Natural killer cell treated with Interleukin-12 subunit alpha and Interleukin-12 subunit beta and Interleukin-15 and Interleukin-18, amount 100 ng/mL, for 72 hours (primary cell): ENCODE data around the gene CHCHD3. TPM values are rescaled to one million over a fixed set of nuclear protein-coding genes. Genes with fewer than 3 reads are reported as not detected.
"Not testable (repeated sequence)": the region's sequence is repeated elsewhere in the genome, so short reads cannot be mapped to it uniquely, and the experiment has no call there.

ENCODE experiments used
- ATAC-seq, 2 donors: fragments of 150-1000 bp; cut with Tn5 transposase in 1 of 2; sonication (Bioruptor Pico), chemical (Tn5 transposase) in 1 of 2; 2 replicates each; pipeline ENCODE4 v1.10.0; 2021
- DNase-seq: peaks from one replicate; pipeline ENCODE4 v3.0.0; 2022; ENCODE audit warnings: low spot score
- H3K27ac Mint-ChIP-seq, 2 donors: 1 replicate in 1 of 2; 2 replicates in 1 of 2; pipeline ENCODE4 v1.8.0; 2022; ENCODE audit warnings: mixed read lengths in 2 of 2, mild to moderate bottlenecking in 1 of 2, moderate library complexity in 1 of 2
- H3K27me3 Mint-ChIP-seq, 2 donors: 1 replicate in 1 of 2; 2 replicates in 1 of 2; pipeline ENCODE4 v1.8.0; 2022; ENCODE audit warnings: mixed read lengths in 2 of 2
- H3K36me3 Mint-ChIP-seq: one replicate; pipeline ENCODE4 v1.8.0; 2022; ENCODE audit warnings: mixed read lengths
- H3K4me1 Mint-ChIP-seq, 2 donors: 1 replicate in 1 of 2; 2 replicates in 1 of 2; pipeline ENCODE4 v1.8.0; 2022; ENCODE audit warnings: low read depth in 2 of 2, mixed read lengths in 2 of 2, mild to moderate bottlenecking in 1 of 2
- H3K4me3 Mint-ChIP-seq: one replicate; pipeline ENCODE4 v1.8.0; 2022; ENCODE audit warnings: mixed read lengths
- H3K9me3 Mint-ChIP-seq: 2 replicates; pipeline ENCODE4 v1.8.0; 2022; ENCODE audit warnings: mixed read lengths
- total RNA-seq, 2 donors: library from RNA; stranded (reverse); gene quantifications; one replicate each; pipeline ENCODE4 v1.2.3, GENCODE V29; 2022

CHCHD3 gene
- total RNA-seq, 2 donors from 2014 or later: 58.8 to 96.1 TPM

GRCh38 chr7:132999845-133000244 is 82.0 kb downstream of the CHCHD3 start:
- H3K36me3 Mint-ChIP-seq: no peaks in the 10 kb centered on the region
- H3K27ac Mint-ChIP-seq: no peak overlapping the region
- ATAC-seq (no peak), DNase-seq (no peak)
- H3K4me1 Mint-ChIP-seq: peaks cover 27 to 28% of the 10 kb centered on the region in 2 donors
- no peak overlapping the region for H3K4me3 Mint-ChIP-seq
- no peaks in the 10 kb centered on the region for H3K27me3 Mint-ChIP-seq
- no peaks in the 10 kb centered on the region for H3K9me3 Mint-ChIP-seq

DNA sequence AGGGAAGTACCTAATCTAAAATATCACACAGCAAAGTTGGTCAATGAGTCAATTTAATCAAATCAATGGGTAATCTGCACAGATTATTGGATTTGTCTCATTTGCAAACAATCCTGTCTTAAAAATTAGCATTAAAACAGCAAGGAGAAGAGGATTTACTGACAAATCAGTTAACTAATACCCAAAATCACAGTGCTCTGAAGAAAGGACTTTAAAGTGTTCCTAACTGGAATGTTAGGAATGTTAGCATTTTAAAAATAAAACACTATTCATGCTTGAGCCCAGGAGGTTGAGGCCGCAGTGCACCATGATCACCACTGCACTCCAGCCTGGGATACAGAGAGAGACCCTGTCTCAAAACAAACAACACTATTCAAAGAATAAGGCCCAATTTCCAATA is 83.1 kb downstream of the CHCHD3 start:
- ATAC-seq (no peak), DNase-seq (no peak)
- Mint-ChIP-seq H3K9me3 (no peaks in the 10 kb centered on the region), H3K36me3 (no peaks in the 10 kb centered on the region), H3K4me1 (peaks cover 26 to 28% of the 10 kb centered on the region in 2 donors), H3K4me3 (no peak overlapping the region), H3K27ac (no peak overlapping the region), H3K27me3 (no peaks in the 10 kb centered on the region)

GRCh38 chr7:132997505-132997904 is 84.4 kb downstream of the CHCHD3 start:
- DNase-seq: no peak
- H3K27ac Mint-ChIP-seq: no peak overlapping the region
- no peaks in the 10 kb centered on the region for H3K27me3 Mint-ChIP-seq
- H3K9me3 Mint-ChIP-seq: no peaks in the 10 kb centered on the region
- no peaks in the 10 kb centered on the region for H3K36me3 Mint-ChIP-seq
- H3K4me3 Mint-ChIP-seq: no peak overlapping the region
- ATAC-seq: no peak
- H3K4me1 Mint-ChIP-seq: peaks cover 19 to 23% of the 10 kb centered on the region in 2 donors

DNA sequence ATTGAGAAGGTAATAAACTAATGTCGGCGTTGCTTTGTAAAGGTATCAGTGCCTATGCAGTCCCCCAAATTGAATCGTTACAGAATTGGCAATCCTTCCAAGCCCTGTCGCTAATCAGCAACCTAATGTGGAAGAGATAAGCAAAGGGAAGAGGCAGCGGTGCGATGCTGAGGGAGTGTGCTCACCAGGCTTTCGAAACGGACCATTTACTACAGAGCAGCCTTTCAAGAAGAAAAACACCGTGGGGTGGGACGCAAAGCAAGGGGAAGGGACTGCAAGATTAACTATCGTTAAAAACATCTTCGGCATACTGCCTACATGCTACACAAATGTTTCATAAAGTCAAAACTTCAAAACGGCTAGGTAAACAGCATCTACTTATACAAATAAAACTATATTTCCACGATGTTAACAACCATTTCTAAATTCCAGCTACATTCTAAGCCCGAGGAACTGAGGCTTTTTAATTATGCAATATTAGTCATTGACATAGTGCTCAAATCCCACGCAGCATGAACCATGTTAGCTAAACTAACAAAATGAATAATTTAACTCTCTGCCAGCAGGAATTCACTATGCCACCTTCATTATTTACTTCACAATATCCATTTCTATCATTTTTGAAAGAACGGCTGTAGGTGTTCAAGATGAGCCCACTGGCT is 85.2 kb downstream of the CHCHD3 start:
- no peaks in the 10 kb centered on the region for H3K9me3 Mint-ChIP-seq
- no peak for DNase-seq
- ATAC-seq: no peak
- H3K27me3 Mint-ChIP-seq: no peaks in the 10 kb centered on the region
- H3K36me3 Mint-ChIP-seq: no peaks in the 10 kb centered on the region
- no peak overlapping the region for H3K27ac Mint-ChIP-seq
- no peak overlapping the region for H3K4me3 Mint-ChIP-seq
- peaks cover 17 to 23% of the 10 kb centered on the region in 2 donors for H3K4me1 Mint-ChIP-seq

DNA sequence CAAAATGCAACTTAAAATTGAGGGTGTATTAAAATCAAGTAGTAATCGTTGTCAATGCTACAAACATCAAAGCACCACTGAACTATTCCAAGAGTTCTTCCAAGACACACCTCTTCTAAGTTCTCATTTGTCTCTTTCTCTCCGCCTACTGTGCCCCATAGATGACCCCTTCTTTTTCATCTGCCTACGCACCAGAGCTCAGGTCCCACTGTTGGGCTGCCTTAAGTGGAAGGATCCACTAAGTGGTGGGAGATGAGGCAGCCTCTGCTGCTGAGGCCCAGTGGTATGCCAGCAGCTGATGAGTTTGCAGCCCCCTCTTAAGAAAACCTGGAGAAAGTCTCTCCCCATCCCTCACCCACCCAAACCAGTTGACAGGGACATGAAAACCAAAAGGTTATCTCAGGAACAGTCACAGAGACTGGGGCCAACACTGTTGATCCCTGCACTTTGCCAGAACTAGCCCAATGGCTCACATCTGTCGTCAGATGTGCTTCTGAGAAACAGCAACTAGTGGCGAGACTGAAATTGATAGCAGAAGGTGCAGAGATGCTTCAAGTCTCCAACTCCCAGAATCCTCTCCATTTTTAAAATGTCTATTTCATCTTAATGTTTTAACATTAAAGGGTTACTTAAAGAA is 88.4 kb downstream of the CHCHD3 start:
- H3K27me3 Mint-ChIP-seq: no peaks in the 10 kb centered on the region
- no peak overlapping the region for H3K27ac Mint-ChIP-seq
- ATAC-seq (no peak), DNase-seq (no peak)
- H3K36me3 Mint-ChIP-seq: no peaks in the 10 kb centered on the region
- H3K4me1 Mint-ChIP-seq: peaks cover 9 to 22% of the 10 kb centered on the region in 2 donors
- no peak overlapping the region for H3K4me3 Mint-ChIP-seq
- H3K9me3 Mint-ChIP-seq: no peaks in the 10 kb centered on the region

DNA sequence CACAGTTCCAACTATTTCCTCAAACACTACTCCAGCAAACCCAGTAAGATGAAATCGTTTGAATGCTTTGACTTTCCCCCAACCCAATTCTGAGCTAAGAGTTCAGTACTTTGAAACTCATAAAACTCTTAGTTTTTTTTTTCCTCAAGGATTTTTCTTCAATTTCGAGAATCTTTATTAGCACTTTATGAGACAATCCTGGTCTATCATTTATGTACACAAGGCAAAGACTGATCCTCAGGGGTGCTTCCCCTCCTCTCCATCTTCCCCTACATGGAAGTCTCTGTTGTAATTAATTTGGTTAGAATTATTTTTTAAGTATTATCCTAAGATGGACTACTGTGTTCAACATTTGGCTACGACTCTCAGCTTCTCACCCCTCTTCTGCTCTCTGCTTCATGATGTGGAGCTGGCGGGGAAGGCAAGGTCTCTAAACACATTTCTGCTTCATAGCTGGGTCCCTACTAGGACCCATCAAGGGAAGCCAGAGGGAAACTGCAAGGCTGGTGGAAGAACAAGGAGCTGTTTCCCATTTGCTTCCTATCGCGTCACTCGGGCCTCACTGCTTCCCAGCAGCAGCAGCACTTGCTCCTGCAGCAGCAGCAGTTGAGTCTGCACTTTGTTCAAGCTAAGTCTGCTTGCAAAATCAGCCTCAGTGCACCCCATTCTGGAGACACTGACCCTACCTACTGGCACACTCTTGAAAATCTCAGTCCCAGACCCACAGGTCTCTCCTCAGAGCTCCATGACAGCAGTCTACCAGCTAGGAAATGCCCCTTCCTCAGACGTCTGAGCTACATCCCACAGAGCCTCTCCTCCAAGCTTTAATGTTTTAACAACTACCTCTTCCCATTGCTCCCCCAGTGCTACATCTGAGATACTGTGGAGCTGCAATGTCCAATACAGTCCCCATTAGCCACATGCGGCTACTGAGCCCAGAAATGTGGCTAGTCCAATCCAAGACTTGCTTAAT is 90.0 kb downstream of the CHCHD3 start:
- H3K4me3 Mint-ChIP-seq: no peak overlapping the region
- peaks cover 6 to 26% of the 10 kb centered on the region in 2 donors for H3K4me1 Mint-ChIP-seq
- no peaks in the 10 kb centered on the region for H3K27me3 Mint-ChIP-seq
- H3K9me3 Mint-ChIP-seq: no peaks in the 10 kb centered on the region
- DNase-seq (no peak), ATAC-seq (no peak)
- H3K27ac Mint-ChIP-seq: no peak overlapping the region
- no peaks in the 10 kb centered on the region for H3K36me3 Mint-ChIP-seq

DNA sequence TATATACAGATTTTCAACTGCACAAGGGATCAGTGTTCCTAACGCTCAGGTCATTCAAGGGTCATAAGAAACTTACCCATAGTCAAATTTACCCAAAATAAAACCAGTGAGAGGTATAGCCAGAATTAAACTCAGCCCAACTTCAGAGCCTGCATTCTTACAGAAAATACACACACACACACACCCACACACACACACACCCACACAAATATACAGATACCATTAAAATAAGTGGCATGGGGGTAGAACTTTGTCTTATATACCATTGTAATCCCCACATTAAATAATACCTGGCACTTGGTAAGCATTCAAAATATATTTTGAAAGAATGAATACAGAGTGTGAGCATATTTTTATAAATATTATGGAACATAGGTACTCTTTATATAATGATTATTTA is 93.8 kb downstream of the CHCHD3 start:
- H3K36me3 Mint-ChIP-seq: no peaks in the 10 kb centered on the region
- DNase-seq (no peak), ATAC-seq (no peak)
- no peaks in the 10 kb centered on the region for H3K9me3 Mint-ChIP-seq
- no peak overlapping the region for H3K4me3 Mint-ChIP-seq
- H3K4me1 Mint-ChIP-seq: peaks cover 0 to 16% of the 10 kb centered on the region in 2 donors
- H3K27me3 Mint-ChIP-seq: no peaks in the 10 kb centered on the region
- no peak overlapping the region for H3K27ac Mint-ChIP-seq

GRCh38 chr7:132980402-132980801 is 101.5 kb downstream of the CHCHD3 start:
- DNase-seq (no peak), ATAC-seq (no peak)
- Mint-ChIP-seq H3K27me3 (no peaks in the 10 kb centered on the region), H3K4me1 (peaks cover 0 to 10% of the 10 kb centered on the region in 2 donors), H3K9me3 (no peaks in the 10 kb centered on the region), H3K27ac (no peak overlapping the region), H3K4me3 (no peak overlapping the region), H3K36me3 (no peaks in the 10 kb centered on the region)

DNA sequence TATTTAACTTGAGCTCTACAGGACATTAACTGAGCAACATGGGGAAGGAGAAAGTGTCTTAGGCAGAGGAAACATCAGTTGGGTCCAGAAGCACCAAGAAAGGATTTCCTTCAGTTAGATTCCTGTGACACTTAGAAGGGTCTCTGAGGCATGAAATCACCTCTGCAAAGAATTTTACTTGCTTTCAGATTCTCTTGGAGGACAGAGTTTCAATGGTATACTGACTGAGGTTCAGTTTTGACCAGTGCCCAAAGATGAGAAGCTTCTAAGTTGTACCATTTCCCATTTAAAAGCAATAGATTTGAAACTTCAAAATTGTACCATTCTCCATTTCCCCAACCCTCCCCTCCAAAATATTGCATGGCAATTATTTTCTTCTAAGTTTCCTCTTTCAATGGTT is 102.4 kb downstream of the CHCHD3 start:
- DNase-seq: no peak
- no peak overlapping the region for H3K4me3 Mint-ChIP-seq
- H3K4me1 Mint-ChIP-seq: peaks cover 0 to 10% of the 10 kb centered on the region in 2 donors
- no peaks in the 10 kb centered on the region for H3K27me3 Mint-ChIP-seq
- H3K9me3 Mint-ChIP-seq: no peaks in the 10 kb centered on the region
- no peaks in the 10 kb centered on the region for H3K36me3 Mint-ChIP-seq
- ATAC-seq: no peak
- no peak overlapping the region for H3K27ac Mint-ChIP-seq

DNA sequence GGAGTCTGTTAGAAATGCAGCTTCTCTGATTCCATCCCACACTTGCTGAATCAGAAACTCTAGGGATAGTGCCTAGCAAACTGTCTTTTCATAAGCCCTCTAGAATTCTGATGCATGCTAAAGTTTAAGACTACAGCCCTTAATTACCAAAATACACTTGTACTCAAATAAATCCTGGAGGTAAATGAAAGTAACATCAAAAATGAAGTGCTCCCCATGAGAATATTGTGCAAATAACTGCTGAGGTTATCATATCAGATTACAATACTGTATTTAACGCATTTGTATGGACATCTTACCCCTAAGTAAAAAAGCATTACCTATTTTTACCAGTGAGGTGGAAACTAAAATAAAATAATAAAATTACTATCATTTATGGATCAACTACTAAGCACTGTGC is 104.7 kb downstream of the CHCHD3 start:
- ATAC-seq: no peak
- no peaks in the 10 kb centered on the region for H3K9me3 Mint-ChIP-seq
- peaks cover 7 to 10% of the 10 kb centered on the region in 2 donors for H3K4me1 Mint-ChIP-seq
- no peak for DNase-seq
- H3K27me3 Mint-ChIP-seq: no peaks in the 10 kb centered on the region
- no peak overlapping the region for H3K4me3 Mint-ChIP-seq
- peaks cover 9% of the 10 kb centered on the region for H3K36me3 Mint-ChIP-seq
- no peak overlapping the region for H3K27ac Mint-ChIP-seq

DNA sequence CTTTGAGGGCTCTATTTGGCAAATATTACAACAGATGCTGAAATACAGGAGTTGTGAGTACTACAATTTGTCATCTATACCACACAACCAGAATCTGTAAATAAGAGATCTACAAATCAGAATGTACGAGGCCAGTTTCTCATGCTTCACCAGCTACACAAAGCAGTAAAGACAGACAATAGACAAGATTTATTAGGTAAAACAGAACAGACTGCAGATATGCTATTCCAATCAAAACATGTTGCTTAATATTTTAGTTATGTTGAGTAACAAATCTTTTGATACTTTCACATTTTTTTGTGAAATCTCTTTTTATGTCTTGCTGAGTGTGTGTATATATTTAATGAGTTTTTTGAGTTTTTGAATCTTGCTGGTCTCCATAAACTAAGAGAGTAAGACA is 109.1 kb downstream of the CHCHD3 start:
- H3K9me3 Mint-ChIP-seq: no peaks in the 10 kb centered on the region
- H3K27ac Mint-ChIP-seq: no peak overlapping the region

GRCh38 chr7:132970257-132970656 is 111.6 kb downstream of the CHCHD3 start:
- H3K4me1 Mint-ChIP-seq: peaks cover 0 to 7% of the 10 kb centered on the region in 2 donors
- DNase-seq (no peak), ATAC-seq (no peak)
- H3K27ac Mint-ChIP-seq: no peak overlapping the region
- H3K4me3 Mint-ChIP-seq: no peak overlapping the region
- no peaks in the 10 kb centered on the region for H3K9me3 Mint-ChIP-seq
- H3K36me3 Mint-ChIP-seq: peaks cover 9% of the 10 kb centered on the region
- no peaks in the 10 kb centered on the region for H3K27me3 Mint-ChIP-seq

More for the DNA sequence above, 109.1 kb downstream of the CHCHD3 start:
- H3K36me3 Mint-ChIP-seq: peaks cover 9% of the 10 kb centered on the region
- ATAC-seq (no peak), DNase-seq (no peak)
- peaks cover 7 to 8% of the 10 kb centered on the region in 2 donors for H3K4me1 Mint-ChIP-seq
- H3K27me3 Mint-ChIP-seq: no peaks in the 10 kb centered on the region
- H3K4me3 Mint-ChIP-seq: no peak overlapping the region

- peaks cover 9% of the 10 kb centered on the region for H3K36me3 Mint-ChIP-seq
- H3K27ac Mint-ChIP-seq: no peak overlapping the region
Measured at GRCh38 chr7:132969520-132969919, 112.4 kb downstream of the CHCHD3 start.

GRCh38 chr7:132967470-132967848 is 114.4 kb downstream of the CHCHD3 start:
- H3K4me3 Mint-ChIP-seq, DNase-seq, H3K27me3 Mint-ChIP-seq, ATAC-seq, H3K4me1 Mint-ChIP-seq, H3K36me3 Mint-ChIP-seq, H3K27ac Mint-ChIP-seq, H3K9me3 Mint-ChIP-seq: not testable (repeated sequence)

More at GRCh38 chr7:132969520-132969919, 112.4 kb downstream of the CHCHD3 start:
- peaks cover 5 to 11% of the 10 kb centered on the region in 2 donors for H3K4me1 Mint-ChIP-seq
- ATAC-seq: no peak
- no peaks in the 10 kb centered on the region for H3K9me3 Mint-ChIP-seq
- H3K4me3 Mint-ChIP-seq: no peak overlapping the region
- H3K27me3 Mint-ChIP-seq: no peaks in the 10 kb centered on the region
- no peak for DNase-seq
